Lung (tissue), 12 donors: ENCODE data around the gene GAMT. TPM values are rescaled to one million over a fixed set of nuclear protein-coding genes. Genes with fewer than 3 reads are reported as not detected.

ENCODE experiments used
- ATAC-seq: fragments of 200-7000 bp; cut with Tn5 transposase; one replicate; pipeline ENCODE4 v1.9.1; 2020; ENCODE audit warnings: moderate number of reproducible peaks; ENCODE audit not compliant: insufficient read depth, low FRiP score
- DNase-seq, 3 donors: peaks; one replicate each; pipeline ENCODE4 v3.0.0-alpha.2; 2013 to 2017
- H3K27ac ChIP-seq, 2 donors: one replicate each; pipeline ENCODE4 v1.5.1; 2013; ENCODE audit warnings: mild to moderate bottlenecking in 2 of 2, moderate library complexity in 2 of 2, control low read depth in 1 of 2, inconsistent platforms in 1 of 2, low read depth in 1 of 2, low read length in 1 of 2
- H3K27me3 ChIP-seq, 3 donors: one replicate each; pipeline ENCODE4 v1.5.1; 2013; ENCODE audit warnings: low read length in 2 of 3; ENCODE audit not compliant: control insufficient read depth in 3 of 3, insufficient read depth in 3 of 3
- H3K36me3 ChIP-seq, 4 donors: one replicate each; pipeline ENCODE4 v1.5.1; 2013; ENCODE audit warnings: low read length in 4 of 4, mild to moderate bottlenecking in 1 of 4, moderate library complexity in 1 of 4; ENCODE audit not compliant: control insufficient read depth in 4 of 4, insufficient read depth in 4 of 4
- H3K4me1 ChIP-seq, 5 donors: one replicate each; pipeline ENCODE4 v1.5.1; 2013; ENCODE audit warnings: low read length in 5 of 5, mild to moderate bottlenecking in 2 of 5, moderate library complexity in 1 of 5; ENCODE audit not compliant: control insufficient read depth in 5 of 5, insufficient read depth in 5 of 5
- H3K4me3 ChIP-seq: one replicate; pipeline ENCODE4 v1.5.1; 2013; ENCODE audit warnings: mild to moderate bottlenecking, control low read depth, moderate library complexity
- H3K9ac ChIP-seq, 2 donors: one replicate each; pipeline ENCODE4 v1.5.1; 2013; ENCODE audit warnings: low read length in 2 of 2, control low read depth in 1 of 2; ENCODE audit not compliant: insufficient read depth in 1 of 2
- H3K9me3 ChIP-seq, 4 donors: one replicate each; pipeline ENCODE4 v1.5.1; 2013; ENCODE audit warnings: low read length in 3 of 4, mild to moderate bottlenecking in 1 of 4, moderate library complexity in 1 of 4; ENCODE audit not compliant: control insufficient read depth in 4 of 4, insufficient read depth in 3 of 4
- WGBS, 2 donors: extraction: QIAGEN DNeasy Blood & Tissue Kit; methylation state at CpG; one replicate each; pipeline ENCODE4 v1.1.7; 2013; 5-methylcytosine and 5-hydroxymethylcytosine counted together
- polyA plus RNA-seq, 2 donors: library from polyadenylated mRNA; stranded (reverse); fragments of 200-250 nt; gene quantifications; one replicate each; pipeline ENCODE4 v1.2.1, GENCODE V29; 2013
- total RNA-seq, 2 donors: library from RNA; depleted of rRNA in 1 of 2; stranded (reverse); fragments of >200 nt in 1 of 2; gene quantifications; one replicate each; pipeline ENCODE4 v1.2.1, GENCODE V29; 2014 to 2021
- TF ChIP-seq, protein P1 (sequence below): IDR thresholded peaks from 2 replicates; pipeline ENCODE4 v1.5.1; 2012; ENCODE audit warnings: mild to moderate bottlenecking; ENCODE audit errors: control extremely low read depth, extremely low read depth
- donor health status: control.
- donor health status: control.
- donor health status: Bipolar disorder and iron deficiency.
- donor health status: healthy.
- donor health status: DM: yes; HTN: yes; CAD: no.

GAMT gene
- total and polyA plus RNA-seq, 4 donors, result 2.9 to 8.6 (median 7.3) TPM

- WGBS, 2 donors, result 88 to 91% methylated on average over 21 of the region's 21 CpGs
- no peak for ATAC-seq
- TF ChIP-seq, protein P1, sequence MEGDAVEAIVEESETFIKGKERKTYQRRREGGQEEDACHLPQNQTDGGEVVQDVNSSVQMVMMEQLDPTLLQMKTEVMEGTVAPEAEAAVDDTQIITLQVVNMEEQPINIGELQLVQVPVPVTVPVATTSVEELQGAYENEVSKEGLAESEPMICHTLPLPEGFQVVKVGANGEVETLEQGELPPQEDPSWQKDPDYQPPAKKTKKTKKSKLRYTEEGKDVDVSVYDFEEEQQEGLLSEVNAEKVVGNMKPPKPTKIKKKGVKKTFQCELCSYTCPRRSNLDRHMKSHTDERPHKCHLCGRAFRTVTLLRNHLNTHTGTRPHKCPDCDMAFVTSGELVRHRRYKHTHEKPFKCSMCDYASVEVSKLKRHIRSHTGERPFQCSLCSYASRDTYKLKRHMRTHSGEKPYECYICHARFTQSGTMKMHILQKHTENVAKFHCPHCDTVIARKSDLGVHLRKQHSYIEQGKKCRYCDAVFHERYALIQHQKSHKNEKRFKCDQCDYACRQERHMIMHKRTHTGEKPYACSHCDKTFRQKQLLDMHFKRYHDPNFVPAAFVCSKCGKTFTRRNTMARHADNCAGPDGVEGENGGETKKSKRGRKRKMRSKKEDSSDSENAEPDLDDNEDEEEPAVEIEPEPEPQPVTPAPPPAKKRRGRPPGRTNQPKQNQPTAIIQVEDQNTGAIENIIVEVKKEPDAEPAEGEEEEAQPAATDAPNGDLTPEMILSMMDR, result no peak
Observed at GRCh38 chr19:1351381-1351851, 49.9 kb downstream of the GAMT start.

DNA sequence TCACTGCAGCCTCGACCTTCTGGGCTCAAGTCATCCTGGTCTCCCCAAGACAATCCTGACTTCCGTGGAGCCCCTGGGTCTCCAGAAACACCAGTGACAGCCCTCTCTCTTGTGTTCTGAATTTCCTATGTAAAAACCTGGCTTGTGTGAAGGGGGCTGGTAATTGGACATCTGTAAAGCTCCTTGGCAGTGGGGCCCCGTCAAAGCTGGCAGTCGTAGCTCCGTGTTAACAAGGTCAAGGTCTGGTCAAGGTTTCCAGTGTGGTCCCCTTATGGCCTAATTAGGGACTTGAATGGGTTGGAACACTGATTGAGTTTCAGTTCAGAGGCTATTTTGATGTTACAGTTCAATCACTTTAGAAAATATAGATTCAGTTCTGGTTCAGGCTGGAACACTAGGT is 50.5 kb downstream of the GAMT start:
- Histone ChIP-seq H3K27ac (no peak overlapping the region), H3K9me3 (no peaks in the 10 kb centered on the region), H3K27me3 (no peaks in the 10 kb centered on the region), H3K9ac (no peak overlapping the region), H3K4me1 (peaks cover 0 to 8% (median 0%) of the 10 kb centered on the region in 5 donors), H3K36me3 (no peaks in the 10 kb centered on the region), H3K4me3 (no peak overlapping the region)
- no peak for DNase-seq
- no peak for ATAC-seq
- TF ChIP-seq, protein P1, result no peak
- 65 to 84% methylated on average over 5 of the region's 5 CpGs for WGBS, 2 donors

More at GRCh38 chr19:1351381-1351851, 49.9 kb downstream of the GAMT start:
- Histone ChIP-seq H3K27ac (no peak overlapping the region), H3K4me1 (peaks cover 0 to 14% (median 3%) of the 10 kb centered on the region in 5 donors), H3K27me3 (no peaks in the 10 kb centered on the region), H3K4me3 (no peak overlapping the region), H3K36me3 (no peaks in the 10 kb centered on the region), H3K9me3 (no peaks in the 10 kb centered on the region), H3K9ac (no peak overlapping the region)
- DNase-seq, result no peak

GRCh38 chr19:1349211-1349610 is 52.1 kb downstream of the GAMT start:
- ATAC-seq, result no peak

More at GRCh38 chr19:1349211-1349610, 52.1 kb downstream of the GAMT start:
- no peak overlapping the region for H3K4me3 ChIP-seq
- TF ChIP-seq, protein P1, result no peak
- no peaks in the 10 kb centered on the region for H3K36me3 ChIP-seq
- H3K27ac ChIP-seq, result no peak overlapping the region
- H3K27me3 ChIP-seq, result no peaks in the 10 kb centered on the region
- 88 to 90% methylated on average over 18 of the region's 18 CpGs for WGBS, 2 donors
- peaks cover 0 to 4% (median 0%) of the 10 kb centered on the region in 5 donors for H3K4me1 ChIP-seq
- no peaks in the 10 kb centered on the region for H3K9me3 ChIP-seq
- no peak for DNase-seq
- no peak overlapping the region for H3K9ac ChIP-seq

Other genes with a start within 250 kb of the GAMT start
- gene SBNO2, start 227.3 kb downstream of the GAMT start, total RNA-seq, result 100 to 1,000 TPM in 1 of 2 donors, 10 to 100 TPM in 1; 45.6 to 128 TPM
- gene SBNO2, start 227.3 kb downstream of the GAMT start, polyA plus RNA-seq, result 100 to 1,000 TPM in 1 of 2 donors, 10 to 100 TPM in 1; 63.3 to 155 TPM
- 10 to 100 TPM; 51.0 to 58.3 TPM for gene STK11, start 195.8 kb downstream of the GAMT start, total RNA-seq
- gene STK11, start 195.8 kb downstream of the GAMT start, polyA plus RNA-seq, result 10 to 100 TPM; 43.1 to 59.8 TPM
- under 1 TPM; 0.23 to 0.83 TPM for gene CBARP, start 163.5 kb downstream of the GAMT start, total RNA-seq
- under 1 TPM; 0.41 to 0.77 TPM for gene CBARP, start 163.5 kb downstream of the GAMT start, polyA plus RNA-seq
- 100 to 1,000 TPM in 1 of 2 donors, 10 to 100 TPM in 1; 27.1 to 217 TPM for gene ATP5F1D, start 159.8 kb downstream of the GAMT start, total RNA-seq
- gene ATP5F1D, start 159.8 kb downstream of the GAMT start, polyA plus RNA-seq, result 100 to 1,000 TPM; 157 to 266 TPM
- 100 to 1,000 TPM in 1 of 2 donors, 10 to 100 TPM in 1; 39.7 to 185 TPM for gene MIDN, start 153.0 kb downstream of the GAMT start, total RNA-seq
- gene MIDN, start 153.0 kb downstream of the GAMT start, polyA plus RNA-seq, result 10 to 100 TPM; 49.3 to 68.0 TPM
- gene CIRBP, start 132.2 kb downstream of the GAMT start, total RNA-seq, result 100 to 1,000 TPM; 435 to 443 TPM
- 100 to 1,000 TPM; 313 to 488 TPM for gene CIRBP, start 132.2 kb downstream of the GAMT start, polyA plus RNA-seq
- 10 to 100 TPM; 17.5 to 66.5 TPM for gene FAM174C, start 126.0 kb downstream of the GAMT start, total RNA-seq
- gene FAM174C, start 126.0 kb downstream of the GAMT start, polyA plus RNA-seq, result 10 to 100 TPM; 72.3 to 89.3 TPM
- under 1 TPM in 1 of 2 donors, not detected in 1; 0.37 TPM for gene EFNA2, start 115.7 kb downstream of the GAMT start, total RNA-seq
- not detected for gene EFNA2, start 115.7 kb downstream of the GAMT start, polyA plus RNA-seq
- 100 to 1,000 TPM in 1 of 2 donors, 10 to 100 TPM in 1; 33.4 to 114 TPM for gene NDUFS7, start 17.6 kb downstream of the GAMT start, total RNA-seq
- 100 to 1,000 TPM; 103 to 133 TPM for gene NDUFS7, start 17.6 kb downstream of the GAMT start, polyA plus RNA-seq
- gene DAZAP1, start 6.0 kb upstream of the GAMT start, total RNA-seq, result 100 to 1,000 TPM in 1 of 2 donors, 10 to 100 TPM in 1; 61.4 to 125 TPM
- 10 to 100 TPM; 77.3 to 82.8 TPM for gene DAZAP1, start 6.0 kb upstream of the GAMT start, polyA plus RNA-seq
- 1,000 to 10,000 TPM in 1 of 2 donors, 100 to 1,000 TPM in 1; 574 to 1,157 TPM for gene RPS15, start 36.9 kb upstream of the GAMT start, total RNA-seq
- 1,000 to 10,000 TPM; 2,710 to 2,993 TPM for gene RPS15, start 36.9 kb upstream of the GAMT start, polyA plus RNA-seq
- under 1 TPM; 0.15 to 0.37 TPM for gene APC2, start 48.6 kb upstream of the GAMT start, total RNA-seq
- under 1 TPM; 0.01 to 0.04 TPM for gene APC2, start 48.6 kb upstream of the GAMT start, polyA plus RNA-seq
- 10 to 100 TPM; 24.1 to 35.8 TPM for gene C19orf25, start 77.7 kb upstream of the GAMT start, total RNA-seq
- 10 to 100 TPM; 33.3 to 42.6 TPM for gene C19orf25, start 77.7 kb upstream of the GAMT start, polyA plus RNA-seq
- gene PCSK4, start 88.8 kb upstream of the GAMT start, total RNA-seq, result 1 to 10 TPM; 7.1 to 7.9 TPM
- 1 to 10 TPM; 2.3 to 3.7 TPM for gene PCSK4, start 88.8 kb upstream of the GAMT start, polyA plus RNA-seq
- gene REEP6, start 89.6 kb upstream of the GAMT start, total RNA-seq, result 1 to 10 TPM; 3.0 to 6.8 TPM
- gene REEP6, start 89.6 kb upstream of the GAMT start, polyA plus RNA-seq, result 1 to 10 TPM; 2.5 to 7.6 TPM
- gene ADAMTSL5, start 111.5 kb upstream of the GAMT start, total RNA-seq, result 1 to 10 TPM in 1 of 2 donors, under 1 TPM in 1; 0.97 to 2.8 TPM
- 1 to 10 TPM; 1.4 to 1.5 TPM for gene ADAMTSL5, start 111.5 kb upstream of the GAMT start, polyA plus RNA-seq
- gene PLK5, start 122.5 kb upstream of the GAMT start, total RNA-seq, result not detected
- gene PLK5, start 122.5 kb upstream of the GAMT start, polyA plus RNA-seq, result under 1 TPM in 1 of 2 donors, not detected in 1; 0.09 TPM
- gene MEX3D, start 166.8 kb upstream of the GAMT start, total RNA-seq, result 10 to 100 TPM; 31.0 to 33.9 TPM
- gene MEX3D, start 166.8 kb upstream of the GAMT start, polyA plus RNA-seq, result 1 to 10 TPM; 4.8 to 8.6 TPM
- 100 to 1,000 TPM in 1 of 2 donors, 10 to 100 TPM in 1; 48.1 to 102 TPM for gene MBD3, start 191.3 kb upstream of the GAMT start, total RNA-seq
- 100 to 1,000 TPM in 1 of 2 donors, 10 to 100 TPM in 1; 74.8 to 129 TPM for gene MBD3, start 191.3 kb upstream of the GAMT start, polyA plus RNA-seq
- gene UQCR11, start 203.9 kb upstream of the GAMT start, total RNA-seq, result 100 to 1,000 TPM in 1 of 2 donors, 10 to 100 TPM in 1; 35.4 to 225 TPM
- gene UQCR11, start 203.9 kb upstream of the GAMT start, polyA plus RNA-seq, result 100 to 1,000 TPM; 122 to 131 TPM